ENCODE results near the gene GLIPR1.

The GLIPR1 gene

DNA sequence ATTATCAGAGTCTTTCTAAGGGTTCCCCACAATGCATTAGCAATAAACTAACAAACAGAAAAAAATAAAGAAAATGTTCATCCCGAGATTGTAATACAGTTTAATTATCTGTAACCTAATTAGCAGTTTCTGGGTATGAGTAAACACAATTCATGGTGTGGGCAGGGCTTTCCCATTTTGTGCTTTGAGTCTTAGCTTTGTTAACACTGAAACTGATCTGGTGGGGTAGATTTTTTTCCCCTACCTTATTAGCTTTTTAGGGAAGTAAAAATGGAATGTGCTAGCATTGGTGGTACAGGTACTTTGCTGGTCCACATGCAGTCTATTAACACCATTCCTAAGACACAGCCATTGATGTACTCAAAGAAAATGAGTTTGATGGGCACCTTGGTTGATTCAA is 49.3 kb downstream of the GLIPR1 start:
- no peak for TF ChIP-seq POLR2A (IDR thresholded peaks at IDR 0.05; ENCODE audit: extremely low read depth, insufficient read length)
- DNase-seq (ENCODE audit: low read depth): no peak
- no peak overlapping the region for H3K4me3 ChIP-seq (ENCODE audit: low read depth, low read length)

DNA sequence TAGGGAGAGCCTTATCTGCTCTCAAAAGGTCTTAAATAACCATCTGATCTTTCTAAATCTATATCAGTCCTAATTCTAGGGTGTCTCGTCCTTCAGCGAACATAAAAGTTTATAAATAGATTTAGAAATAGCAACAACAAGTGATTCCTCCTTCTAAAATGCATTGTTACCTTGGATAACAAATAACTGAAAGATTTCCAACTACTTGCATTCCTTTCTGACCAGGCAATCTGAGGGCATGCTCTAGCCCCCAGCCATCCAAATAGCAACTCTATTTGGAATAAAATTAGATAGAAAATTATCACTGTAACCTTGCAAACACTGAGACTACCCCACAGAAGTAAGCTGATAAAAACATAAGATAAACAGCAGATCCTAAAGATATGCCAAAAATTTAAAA is 52.7 kb downstream of the GLIPR1 start:
- H3K4me3 ChIP-seq (ENCODE audit: low read depth, low read length): no peak overlapping the region
- DNase-seq (ENCODE audit: low read depth): no peak
- TF ChIP-seq, protein P1, sequence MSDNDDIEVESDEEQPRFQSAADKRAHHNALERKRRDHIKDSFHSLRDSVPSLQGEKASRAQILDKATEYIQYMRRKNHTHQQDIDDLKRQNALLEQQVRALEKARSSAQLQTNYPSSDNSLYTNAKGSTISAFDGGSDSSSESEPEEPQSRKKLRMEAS (IDR thresholded peaks at IDR 0.05; ENCODE audit: low read depth, low read length): no peak
- TF ChIP-seq POLR2A (IDR thresholded peaks at IDR 0.05; ENCODE audit: extremely low read depth, insufficient read length) (no peak), MYC (IDR thresholded peaks at IDR 0.05; ENCODE audit: low read depth, low read length) (no peak)
- TF ChIP-seq, protein P2, sequence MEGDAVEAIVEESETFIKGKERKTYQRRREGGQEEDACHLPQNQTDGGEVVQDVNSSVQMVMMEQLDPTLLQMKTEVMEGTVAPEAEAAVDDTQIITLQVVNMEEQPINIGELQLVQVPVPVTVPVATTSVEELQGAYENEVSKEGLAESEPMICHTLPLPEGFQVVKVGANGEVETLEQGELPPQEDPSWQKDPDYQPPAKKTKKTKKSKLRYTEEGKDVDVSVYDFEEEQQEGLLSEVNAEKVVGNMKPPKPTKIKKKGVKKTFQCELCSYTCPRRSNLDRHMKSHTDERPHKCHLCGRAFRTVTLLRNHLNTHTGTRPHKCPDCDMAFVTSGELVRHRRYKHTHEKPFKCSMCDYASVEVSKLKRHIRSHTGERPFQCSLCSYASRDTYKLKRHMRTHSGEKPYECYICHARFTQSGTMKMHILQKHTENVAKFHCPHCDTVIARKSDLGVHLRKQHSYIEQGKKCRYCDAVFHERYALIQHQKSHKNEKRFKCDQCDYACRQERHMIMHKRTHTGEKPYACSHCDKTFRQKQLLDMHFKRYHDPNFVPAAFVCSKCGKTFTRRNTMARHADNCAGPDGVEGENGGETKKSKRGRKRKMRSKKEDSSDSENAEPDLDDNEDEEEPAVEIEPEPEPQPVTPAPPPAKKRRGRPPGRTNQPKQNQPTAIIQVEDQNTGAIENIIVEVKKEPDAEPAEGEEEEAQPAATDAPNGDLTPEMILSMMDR (IDR thresholded peaks at IDR 0.05; ENCODE audit: low read depth, low read length): no peak

DNA sequence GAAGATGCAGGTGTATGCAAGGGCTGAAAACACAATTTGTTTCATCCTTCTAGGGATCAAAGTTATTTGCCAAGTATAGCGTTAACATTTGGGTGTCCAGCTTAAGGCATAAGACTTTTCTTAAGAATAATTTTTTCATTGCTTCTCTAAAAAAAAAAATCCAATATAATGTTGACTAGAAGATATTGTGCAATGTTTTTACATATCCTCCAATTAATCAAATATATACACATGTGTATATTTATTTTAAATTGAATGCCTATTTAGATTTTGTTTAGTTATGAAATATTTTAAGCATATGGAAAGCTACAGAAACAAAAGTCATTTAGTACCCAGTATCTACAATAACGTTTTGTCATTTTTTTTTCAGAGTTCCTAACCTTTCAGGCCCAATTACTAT is 59.3 kb downstream of the GLIPR1 start:
- DNase-seq (ENCODE audit: low read depth): no peak
- TF ChIP-seq, protein P1 (IDR thresholded peaks at IDR 0.05; ENCODE audit: low read depth, low read length): no peak
- TF ChIP-seq POLR2A (IDR thresholded peaks at IDR 0.05; ENCODE audit: extremely low read depth, insufficient read length) (no peak), MYC (IDR thresholded peaks at IDR 0.05; ENCODE audit: low read depth, low read length) (no peak)
- TF ChIP-seq, protein P2 (IDR thresholded peaks at IDR 0.05; ENCODE audit: low read depth, low read length): no peak
- no peak overlapping the region for H3K4me3 ChIP-seq (ENCODE audit: low read depth, low read length)

DNA sequence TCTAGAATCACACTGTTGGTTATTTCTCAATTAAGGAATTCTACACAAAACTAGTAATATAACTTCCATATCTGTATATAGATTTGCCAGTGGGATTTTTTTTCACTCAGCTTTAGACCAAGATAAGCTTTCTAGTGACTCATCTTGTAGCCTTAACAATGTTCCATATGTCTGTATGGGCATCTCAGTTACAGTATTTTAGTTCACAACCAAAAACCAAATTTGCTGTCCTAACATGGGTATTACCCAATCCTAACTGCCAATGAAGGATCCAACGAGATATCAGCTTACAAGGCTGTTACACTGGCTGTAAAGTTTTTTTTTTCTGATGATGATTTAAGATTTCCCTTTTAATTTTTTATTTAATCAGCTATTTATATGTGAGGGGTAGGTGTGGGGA is 62.4 kb downstream of the GLIPR1 start:
- TF ChIP-seq, protein P1 (IDR thresholded peaks at IDR 0.05; ENCODE audit: low read depth, low read length): no peak
- TF ChIP-seq, protein P2 (IDR thresholded peaks at IDR 0.05; ENCODE audit: low read depth, low read length): no peak
- TF ChIP-seq POLR2A (IDR thresholded peaks at IDR 0.05; ENCODE audit: extremely low read depth, insufficient read length) (no peak), MYC (IDR thresholded peaks at IDR 0.05; ENCODE audit: low read depth, low read length) (no peak)
- no peak overlapping the region for H3K4me3 ChIP-seq (ENCODE audit: low read depth, low read length)
- DNase-seq (ENCODE audit: low read depth): peak; percentile 27

DNA sequence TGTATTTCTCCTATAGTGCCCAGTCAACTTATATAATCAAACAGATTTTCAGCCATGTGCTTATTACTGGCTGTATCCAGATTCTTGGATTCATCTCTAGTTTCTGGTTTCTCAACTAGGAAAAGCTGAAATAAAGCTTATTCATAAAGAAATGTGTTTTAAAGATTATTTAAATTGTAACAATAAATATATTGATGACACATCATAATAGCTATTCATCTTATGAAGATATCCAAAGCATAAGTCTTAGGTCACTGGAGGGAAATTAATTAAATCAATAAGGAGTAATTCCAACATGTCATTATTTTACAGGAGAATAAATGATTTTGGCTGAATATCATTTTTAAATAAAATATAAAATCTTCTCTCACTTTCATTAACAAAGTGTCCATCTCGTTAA is 63.0 kb downstream of the GLIPR1 start:
- TF ChIP-seq, protein P2 (IDR thresholded peaks at IDR 0.05; ENCODE audit: low read depth, low read length): no peak
- TF ChIP-seq POLR2A (IDR thresholded peaks at IDR 0.05; ENCODE audit: extremely low read depth, insufficient read length): no peak
- no peak for TF ChIP-seq MYC (IDR thresholded peaks at IDR 0.05; ENCODE audit: low read depth, low read length)
- TF ChIP-seq, protein P1 (IDR thresholded peaks at IDR 0.05; ENCODE audit: low read depth, low read length): no peak
- DNase-seq (ENCODE audit: low read depth): no peak
- no peak overlapping the region for H3K4me3 ChIP-seq (ENCODE audit: low read depth, low read length)

DNA sequence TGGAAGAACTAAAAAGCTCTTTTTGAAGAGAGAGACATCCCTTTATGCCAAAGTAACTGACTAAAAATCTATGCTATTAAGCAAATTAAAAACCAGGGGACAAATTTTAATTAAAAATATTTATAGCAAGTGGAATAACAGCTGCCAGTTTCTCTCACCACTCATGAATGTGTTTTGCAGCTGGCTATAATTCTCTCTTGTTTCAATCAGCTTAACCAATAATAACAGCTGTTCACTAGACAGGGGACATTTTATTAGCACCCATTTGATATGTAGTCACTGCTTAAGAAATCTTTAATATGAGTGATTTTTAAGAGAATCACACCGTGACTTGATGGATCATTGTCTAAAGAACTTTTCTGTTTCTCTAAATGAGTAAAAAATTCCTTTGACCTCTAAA is 65.1 kb downstream of the GLIPR1 start:
- TF ChIP-seq, protein P2 (IDR thresholded peaks at IDR 0.05; ENCODE audit: low read depth, low read length): no peak
- TF ChIP-seq MYC (IDR thresholded peaks at IDR 0.05; ENCODE audit: low read depth, low read length): no peak
- TF ChIP-seq POLR2A (IDR thresholded peaks at IDR 0.05; ENCODE audit: extremely low read depth, insufficient read length): no peak
- TF ChIP-seq, protein P1 (IDR thresholded peaks at IDR 0.05; ENCODE audit: low read depth, low read length): no peak
- DNase-seq (ENCODE audit: low read depth): no peak
- no peak overlapping the region for H3K4me3 ChIP-seq (ENCODE audit: low read depth, low read length)
